Measurements from ENCODE around the gene KCTD16.

The KCTD16 gene

DNA sequence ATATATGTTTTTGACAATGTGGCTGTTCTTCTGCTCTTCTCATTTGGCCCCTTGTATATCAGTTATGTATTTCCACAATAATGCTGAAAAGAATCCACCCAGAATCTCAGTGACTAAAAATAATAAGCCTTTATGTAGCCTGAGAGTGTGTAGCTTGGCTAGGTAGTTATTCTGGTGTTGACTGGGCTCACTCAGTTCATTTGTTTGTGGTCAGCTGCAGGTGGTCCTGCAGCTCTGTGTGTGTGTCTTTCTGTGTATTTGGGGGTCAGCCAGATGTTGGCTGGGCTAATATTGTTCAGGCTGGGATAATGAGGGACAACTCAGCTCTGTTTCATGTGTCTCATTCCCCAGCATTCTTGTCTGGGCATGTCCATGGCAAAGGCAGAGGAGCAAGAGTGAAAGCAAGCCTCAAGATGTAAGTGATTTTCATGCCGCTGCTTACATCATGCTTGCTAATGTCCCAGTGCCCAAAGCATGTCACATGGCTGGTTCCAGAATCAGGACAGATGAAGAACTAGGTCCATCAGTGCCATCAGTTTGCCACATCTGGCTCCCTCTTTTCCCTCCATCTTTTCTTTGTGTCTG, 162.8 kb downstream of the KCTD16 start:
- no peak for DNase-seq (ENCODE audit: low read depth)

DNA sequence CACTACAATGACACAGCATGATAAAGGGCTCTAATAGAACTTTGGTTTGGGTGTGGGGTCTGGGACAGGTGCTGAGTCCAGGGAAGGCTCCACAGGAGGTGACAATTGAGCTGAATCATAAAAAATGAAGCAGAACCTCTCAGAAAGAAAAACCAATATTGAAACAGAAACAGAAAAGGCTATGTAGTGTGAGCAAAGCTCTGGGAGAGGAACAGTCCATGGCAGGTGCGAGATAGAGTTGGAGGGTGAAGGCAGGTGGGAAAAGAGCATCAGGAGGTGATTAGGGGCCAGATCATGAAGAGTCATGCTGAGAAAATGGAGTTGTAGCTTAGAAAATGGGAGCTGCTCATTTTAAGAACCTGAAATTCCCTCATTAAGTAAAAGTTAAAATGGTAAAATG, 164.9 kb downstream of the KCTD16 start:
- DNase-seq (ENCODE audit: low read depth): no peak

DNA sequence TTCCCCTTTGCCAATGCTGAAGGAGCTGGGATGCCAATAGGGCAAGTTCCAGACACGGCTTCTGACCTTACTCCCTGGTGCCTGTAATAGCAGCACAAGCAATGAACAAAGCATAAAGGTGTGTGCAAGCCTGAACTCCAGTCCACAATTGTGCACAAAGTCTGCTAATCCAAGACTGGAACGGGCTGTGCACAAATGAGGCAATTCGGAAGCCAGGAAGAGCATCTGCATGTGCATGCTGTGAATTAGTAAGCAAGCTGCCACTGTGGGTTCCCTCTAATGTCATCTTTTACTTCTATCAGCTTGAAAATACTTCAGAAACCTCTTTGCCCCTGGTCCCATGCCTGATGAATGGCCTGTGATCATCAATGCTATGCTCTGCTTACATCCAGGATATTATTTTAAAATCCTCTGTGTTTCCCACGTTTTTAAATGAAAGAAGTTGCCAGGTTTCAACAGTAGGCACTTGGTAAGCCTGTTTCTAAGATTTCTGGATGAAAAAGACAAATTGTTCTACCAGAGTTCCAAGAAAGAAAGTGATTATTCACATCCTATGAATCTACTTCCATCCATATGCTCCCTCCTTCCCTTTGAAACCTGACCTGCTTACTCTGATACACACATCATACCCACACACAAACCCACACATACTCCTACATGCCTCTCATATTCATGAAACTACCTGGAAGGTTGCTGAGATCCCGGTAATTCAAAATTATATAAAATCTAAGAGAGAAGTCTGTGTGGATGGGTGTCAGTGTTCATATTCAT, 165.7 kb downstream of the KCTD16 start:
- no peak for DNase-seq (ENCODE audit: low read depth)

DNA sequence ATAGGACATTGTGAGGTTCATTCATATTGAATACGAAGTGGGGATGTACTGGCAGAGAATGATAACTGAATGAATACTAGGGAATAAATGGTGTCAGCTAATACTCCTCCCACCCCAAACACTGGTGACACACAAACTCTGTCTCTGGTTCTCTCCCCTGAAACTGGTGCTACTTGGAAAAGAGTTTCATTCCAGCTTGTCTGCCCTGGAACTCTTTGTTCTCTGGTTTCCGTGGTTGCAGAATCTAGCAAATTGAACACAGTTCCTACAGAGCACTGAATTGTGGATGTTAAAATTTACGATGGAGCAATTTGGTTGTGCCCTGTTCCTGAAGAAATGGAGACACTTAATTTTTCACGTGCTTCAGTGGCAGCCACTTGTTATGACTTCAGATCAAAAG, 181.7 kb downstream of the KCTD16 start:
- no peak for DNase-seq (ENCODE audit: low read depth)

DNA sequence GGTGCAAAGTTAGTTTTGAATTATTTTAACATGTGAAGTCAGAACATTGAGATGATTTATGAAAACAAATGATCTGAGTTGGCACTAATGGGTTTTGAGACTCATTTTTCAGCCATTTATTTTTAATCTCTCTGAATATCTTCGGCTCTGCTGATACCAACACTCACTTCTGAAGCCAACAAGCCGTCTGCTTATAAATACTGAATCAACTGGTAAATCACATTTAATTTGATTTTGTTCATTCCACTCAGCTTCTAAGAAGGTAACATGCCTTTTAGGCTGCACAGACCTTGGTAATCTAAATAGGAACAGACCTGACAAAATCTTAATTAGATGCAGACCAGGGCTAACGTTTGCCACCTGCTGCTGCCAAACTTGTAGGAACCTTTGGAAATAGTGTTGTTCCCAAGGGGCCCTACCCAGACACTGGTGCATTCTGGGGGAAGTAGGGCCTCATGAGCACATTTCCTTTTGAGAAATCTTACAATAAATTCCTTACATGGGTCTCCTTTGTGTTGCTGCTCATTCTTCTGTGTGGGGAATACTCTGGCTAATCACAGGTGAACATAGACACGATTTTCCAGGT, 182.2 kb downstream of the KCTD16 start:
- DNase-seq (ENCODE audit: low read depth): no peak

DNA sequence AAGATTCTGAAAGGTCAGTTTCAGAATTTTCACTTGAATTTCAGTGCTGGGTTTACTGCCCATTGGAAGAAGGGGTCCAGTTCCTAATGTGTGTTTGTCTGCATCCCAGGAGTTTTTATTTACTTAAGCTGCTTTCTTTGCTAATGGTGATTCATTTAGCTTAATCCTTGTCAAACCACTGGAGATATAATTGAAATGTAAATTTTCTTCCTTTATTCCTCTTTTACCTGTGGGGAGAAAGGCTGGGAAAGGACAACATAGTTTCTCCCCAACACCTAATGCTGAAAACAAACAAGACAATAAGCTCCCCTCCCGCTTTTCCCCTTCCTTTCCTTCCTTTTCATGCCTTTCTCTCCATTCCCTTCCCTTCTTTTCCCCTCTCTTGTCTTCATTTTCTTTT, 185.8 kb downstream of the KCTD16 start:
- DNase-seq (ENCODE audit: low read depth): no peak

DNA sequence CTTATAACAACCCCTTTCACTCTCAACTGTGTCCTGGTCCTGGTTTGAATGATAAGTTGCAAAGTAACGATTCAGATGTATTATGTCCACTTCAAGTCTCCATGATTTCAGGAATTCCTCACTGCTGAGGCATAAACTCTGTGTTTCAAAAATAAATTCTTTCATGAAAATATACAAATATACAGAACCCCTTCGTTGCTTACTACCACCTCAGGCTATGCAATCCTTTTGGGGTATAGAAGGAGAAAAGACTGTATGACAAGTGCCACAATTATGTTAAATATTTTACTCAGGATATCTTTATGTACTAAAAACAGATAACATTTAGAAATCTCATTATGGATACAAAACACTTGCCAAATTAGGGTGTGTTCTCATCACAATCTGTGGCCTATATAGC, 190.7 kb downstream of the KCTD16 start:
- DNase-seq (ENCODE audit: low read depth): no peak

DNA sequence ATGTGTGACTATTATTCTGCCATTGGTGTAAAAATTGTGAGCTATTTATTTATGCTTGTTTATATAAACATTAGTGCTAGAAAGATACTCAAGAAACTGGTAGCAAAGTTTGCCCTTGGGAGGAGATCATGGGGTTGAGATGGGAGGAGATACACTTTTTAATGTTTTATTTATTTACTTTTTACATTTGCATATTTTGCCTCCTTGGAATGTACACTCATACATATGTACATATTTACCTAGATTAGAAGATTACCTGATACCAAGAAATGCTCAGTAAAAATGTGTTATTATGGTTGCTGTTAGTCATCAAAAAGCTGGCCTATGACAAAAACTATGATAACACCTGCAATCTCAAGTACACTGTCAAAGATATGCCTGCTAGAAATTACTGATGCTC, 195.2 kb downstream of the KCTD16 start:
- no peak for DNase-seq (ENCODE audit: low read depth)

DNA sequence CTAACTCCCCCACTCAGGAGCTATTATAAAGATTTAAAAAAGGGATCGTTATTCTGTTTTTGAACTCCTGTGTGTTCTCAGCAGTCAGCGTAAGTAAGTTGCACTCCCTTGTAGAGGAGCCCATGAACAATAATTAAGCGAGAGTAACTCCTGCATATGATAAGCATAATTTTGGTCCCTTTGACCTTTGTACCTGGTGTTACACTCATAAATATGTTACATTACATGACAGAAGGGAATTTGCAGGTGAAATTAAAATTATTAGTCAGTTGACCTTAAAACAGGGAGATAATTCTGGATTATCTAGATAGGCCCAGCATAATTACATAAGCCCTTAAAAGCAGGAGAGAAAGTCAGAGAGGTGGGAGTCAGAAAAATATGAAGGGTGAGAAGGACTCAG, 197.3 kb downstream of the KCTD16 start:
- no peak for DNase-seq (ENCODE audit: low read depth)

DNA sequence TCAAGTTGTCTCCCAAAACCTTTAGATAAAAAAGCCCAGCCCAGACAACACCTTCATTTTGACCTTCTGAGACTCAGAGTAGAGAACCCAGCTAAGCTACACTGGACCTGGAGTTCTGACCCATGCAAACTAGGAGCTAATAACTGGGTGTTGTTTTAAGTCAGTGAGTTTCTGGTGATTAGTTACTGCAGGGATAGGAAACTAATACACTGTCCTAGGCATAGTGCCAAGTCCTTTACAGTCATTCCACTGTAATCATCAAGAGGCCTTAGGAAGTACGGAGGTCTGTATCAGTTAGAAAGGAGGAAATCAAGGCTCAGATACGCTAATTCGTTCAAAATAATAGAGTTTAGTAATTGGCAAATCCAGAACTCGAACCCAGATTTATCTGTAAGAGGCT, 197.9 kb downstream of the KCTD16 start:
- DNase-seq (ENCODE audit: low read depth): no peak

DNA sequence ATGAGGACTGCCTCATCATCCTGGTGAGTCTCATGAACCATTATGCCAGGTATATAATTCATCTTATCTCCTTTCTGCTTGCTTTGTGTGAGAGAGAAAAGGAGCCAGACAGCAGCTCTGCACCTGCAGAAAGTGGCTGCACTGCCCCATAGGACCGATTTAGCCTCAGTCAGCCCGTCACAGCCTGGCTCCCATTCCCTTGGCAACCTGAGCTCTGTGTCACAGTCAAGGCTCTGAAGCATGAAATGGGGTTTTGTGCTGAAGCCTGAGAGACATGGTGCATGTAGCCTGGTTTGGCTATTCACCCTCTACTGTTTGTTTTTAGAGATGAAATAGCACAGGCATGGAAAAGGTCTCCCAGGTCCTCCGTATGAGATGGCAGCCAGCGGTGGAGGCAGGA, 198.3 kb downstream of the KCTD16 start:
- no peak for DNase-seq (ENCODE audit: low read depth)

DNA sequence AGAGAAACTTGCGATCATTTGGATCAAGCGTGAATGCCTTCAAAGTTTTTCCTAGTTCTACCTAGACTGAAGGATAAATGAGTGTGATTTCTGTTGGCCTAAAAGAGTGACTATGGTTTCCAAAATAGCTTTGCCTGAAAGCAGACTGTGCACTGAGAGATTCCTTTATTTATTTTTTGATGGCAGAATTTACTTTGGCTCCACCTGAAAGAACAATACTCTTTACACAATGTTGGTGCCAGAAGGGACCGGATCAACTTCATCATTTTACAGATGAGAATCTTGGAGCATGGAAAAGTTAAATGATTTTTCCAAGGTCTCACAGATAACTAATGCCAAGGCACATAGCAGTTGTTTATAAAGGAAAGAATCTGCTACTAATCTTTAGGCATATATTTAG, 199.6 kb downstream of the KCTD16 start:
- DNase-seq (ENCODE audit: low read depth): no peak

DNA sequence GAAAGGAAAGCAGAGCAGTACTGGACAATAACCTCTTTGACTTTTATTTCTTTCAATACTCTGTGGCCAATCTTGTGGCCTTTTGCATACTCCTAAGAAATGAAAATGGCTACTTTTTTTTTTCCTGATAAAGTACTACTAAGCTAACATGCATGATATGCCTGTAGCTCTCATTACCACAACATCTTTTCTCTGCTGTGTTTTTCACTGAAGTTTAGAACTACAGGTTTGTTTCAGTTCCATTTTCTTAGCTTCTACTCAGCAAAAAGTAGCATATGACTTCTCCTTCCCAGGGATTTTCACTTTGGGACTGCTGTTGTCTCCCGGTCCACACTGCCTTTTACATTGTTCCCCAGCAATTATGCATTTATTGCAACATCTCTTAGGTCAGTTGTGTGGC, 204.0 kb downstream of the KCTD16 start:
- no peak for DNase-seq (ENCODE audit: low read depth)

DNA sequence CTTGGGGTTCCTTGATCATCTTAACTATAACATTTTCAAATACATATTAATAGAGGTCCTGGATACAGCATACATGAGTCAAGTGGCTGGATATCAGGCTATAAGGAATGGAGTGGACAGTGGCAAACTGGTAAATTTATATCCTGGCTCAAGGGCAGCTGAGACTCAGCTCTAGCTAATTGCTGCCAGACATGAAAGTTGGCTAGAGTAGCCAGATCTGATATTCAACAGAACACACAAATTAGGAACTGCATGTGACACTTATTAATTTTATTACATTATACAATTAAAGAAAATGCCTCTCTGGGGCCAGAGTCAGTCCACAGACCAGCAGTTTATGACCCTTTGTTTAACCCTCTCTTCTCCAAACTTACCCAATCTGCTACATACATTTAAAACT, 206.5 kb downstream of the KCTD16 start:
- DNase-seq (ENCODE audit: low read depth): no peak

DNA sequence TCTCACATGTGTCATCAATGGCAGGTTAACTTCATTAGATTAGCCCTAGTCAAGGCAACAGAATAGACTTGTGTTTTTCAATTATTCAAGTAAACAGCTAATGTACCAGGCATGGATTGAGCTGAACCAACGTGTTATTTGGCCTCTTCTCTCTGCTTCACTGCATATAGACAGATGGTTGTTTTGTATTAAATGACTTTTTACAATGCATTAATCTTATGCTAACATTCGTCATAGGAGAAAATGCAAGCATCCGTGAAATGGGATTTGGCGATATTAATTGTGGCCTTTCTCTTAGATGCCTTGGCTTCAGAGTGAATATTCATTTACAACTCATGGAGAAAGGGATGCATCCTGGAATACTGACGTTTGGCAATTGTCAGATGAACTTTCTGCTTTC, 208.0 kb downstream of the KCTD16 start:
- DNase-seq (ENCODE audit: low read depth): no peak

DNA sequence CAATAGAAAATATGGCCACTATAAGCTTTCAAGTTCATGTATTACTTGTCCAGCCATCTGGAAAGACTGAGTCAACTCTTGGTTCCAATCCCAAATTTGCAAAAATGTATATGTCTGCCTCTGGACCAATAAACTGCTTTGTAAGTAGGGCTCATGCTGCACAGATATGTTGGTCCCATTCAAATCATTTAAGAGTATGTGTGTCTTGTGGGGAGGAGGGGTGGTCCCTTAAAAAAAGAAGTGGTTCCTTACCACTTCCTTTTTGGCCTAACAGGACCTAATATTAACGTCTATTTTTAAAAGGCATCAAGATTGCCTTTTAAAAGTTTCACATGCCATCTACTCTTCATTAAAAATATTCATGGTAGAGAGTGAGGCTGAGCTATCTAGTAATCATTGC, 214.9 kb downstream of the KCTD16 start:
- DNase-seq (ENCODE audit: low read depth): no peak

DNA sequence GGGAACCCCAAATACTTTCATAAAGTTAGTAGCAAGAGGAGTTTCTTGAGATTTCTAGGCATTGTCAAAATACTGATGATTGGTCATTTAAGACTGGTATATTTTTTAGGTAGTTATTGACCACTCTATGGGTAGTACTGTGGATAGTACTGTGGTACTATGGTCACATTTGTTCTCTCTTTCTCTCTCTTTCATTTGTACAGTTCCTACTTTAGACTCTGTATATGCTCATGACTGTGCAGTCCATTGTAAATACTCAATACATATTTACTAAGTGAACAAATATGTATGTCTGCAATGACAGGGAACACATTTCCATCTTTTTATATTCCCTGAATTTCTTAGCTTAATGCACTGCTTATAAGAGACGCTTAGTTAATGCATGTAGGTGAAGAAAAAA, 215.6 kb downstream of the KCTD16 start:
- DNase-seq (ENCODE audit: low read depth): no peak

DNA sequence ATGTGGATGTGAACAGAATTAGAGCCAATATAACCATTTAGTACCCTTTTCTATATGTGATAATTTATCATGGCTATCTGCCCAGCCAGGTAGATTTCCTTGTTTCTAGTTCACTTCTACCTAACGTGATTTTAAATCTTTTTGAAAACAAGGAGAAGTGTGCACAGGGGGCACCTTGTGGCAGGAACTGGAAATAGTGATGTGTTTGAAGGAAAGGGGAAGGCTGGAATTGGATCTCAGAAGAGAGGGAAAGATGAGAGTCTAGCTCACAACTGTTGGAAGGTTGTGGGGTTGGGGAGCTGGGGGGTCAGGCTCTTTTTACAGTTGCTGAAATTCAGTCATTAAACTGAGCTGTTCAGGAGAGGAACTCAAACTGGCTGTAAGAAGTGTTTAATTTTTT, 219.5 kb downstream of the KCTD16 start:
- DNase-seq (ENCODE audit: low read depth): no peak

DNA sequence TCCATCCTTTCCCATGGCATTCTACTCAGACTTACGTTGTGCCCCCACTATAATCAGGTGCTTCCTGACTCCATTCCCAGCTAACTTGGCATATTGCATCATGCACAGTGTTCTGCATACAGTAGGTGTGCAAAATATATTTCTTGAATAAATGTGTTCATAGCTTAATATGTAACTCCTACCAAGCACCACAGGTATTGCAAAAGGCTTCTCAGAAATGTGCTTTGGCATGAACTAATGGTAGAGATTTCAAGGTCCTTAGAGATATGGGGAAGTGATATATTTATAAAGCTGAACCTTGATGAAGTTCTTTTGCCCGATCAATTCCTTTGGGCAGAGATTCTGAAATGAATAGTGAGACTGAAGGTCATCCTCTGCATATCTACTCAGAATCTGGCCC, 220.4 kb downstream of the KCTD16 start:
- no peak for DNase-seq (ENCODE audit: low read depth)

DNA sequence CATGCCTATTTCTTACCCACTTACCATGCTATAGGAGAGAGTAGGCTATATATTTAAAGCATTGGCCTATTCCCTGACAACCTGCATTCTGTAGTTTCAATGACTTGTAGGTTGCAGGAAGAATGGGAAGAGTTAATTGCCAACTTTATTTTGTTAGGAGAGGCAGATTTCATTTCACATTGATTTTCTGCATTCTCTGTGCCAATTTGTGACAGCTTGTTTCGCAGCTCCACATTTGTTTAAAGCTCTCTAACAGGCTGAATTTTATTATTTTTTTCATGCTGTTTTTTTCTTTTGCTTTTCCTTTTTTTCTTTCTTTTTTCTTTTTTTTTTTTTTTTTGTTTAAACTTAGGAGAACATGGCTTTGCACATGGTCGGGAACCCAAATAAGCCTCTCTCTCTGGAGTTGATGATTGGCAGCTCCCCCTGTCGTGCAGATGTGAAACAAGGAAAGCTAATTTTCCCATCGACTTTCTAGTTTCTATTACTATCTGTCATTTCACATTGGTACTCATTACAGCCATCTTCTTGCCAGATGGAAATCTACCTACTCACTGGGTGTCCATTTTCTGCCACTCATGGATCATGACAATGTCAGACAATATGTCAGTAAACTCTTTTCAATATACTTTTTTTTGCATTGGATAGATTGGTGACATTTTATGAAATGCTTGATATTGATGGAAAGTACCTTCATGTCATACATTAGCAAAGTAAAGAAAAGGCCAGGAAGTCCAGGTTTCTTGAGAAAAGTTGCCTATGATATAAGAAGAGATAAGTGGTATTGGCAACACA, 223.2 kb downstream of the KCTD16 start:
- no peak for DNase-seq (ENCODE audit: low read depth)

DNA sequence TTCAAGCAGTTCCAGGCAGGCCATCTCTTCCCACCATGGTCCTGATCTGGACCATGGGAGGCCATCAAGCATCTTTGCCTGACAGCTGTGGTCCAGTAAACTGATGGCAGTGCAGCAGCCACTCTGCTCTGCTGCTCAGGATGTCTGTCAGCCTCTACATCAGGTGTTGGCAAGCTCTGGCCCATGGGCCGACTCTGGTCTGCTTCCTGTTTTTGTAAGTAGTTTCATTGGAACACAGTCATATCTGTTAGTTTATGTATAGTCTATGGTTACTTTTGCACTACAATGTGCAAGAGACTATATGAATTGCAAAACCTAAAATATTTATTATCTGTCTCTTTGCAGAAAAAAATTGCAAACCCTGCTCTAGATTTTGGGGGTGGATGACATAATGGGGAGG, 225.0 kb downstream of the KCTD16 start:
- DNase-seq (ENCODE audit: low read depth): no peak

DNA sequence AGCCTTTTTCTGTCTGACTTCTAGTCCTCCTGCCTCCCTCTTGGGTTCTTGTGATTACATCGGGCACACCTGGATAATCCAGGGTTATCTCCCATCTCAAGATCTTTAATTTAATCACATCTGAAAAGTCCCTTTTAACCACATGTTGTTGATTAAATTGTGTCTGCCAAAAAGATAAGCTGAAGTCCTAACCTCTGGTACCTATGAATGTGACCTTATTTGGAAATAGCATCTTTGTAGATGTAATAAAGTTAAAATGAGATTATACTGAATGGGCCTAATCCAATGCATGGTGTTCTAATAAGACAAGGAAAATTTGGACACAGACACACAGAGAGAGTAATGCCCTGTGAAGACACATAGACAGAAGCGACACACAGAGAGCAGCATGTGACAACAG, 232.4 kb downstream of the KCTD16 start:
- no peak for DNase-seq (ENCODE audit: low read depth)

DNA sequence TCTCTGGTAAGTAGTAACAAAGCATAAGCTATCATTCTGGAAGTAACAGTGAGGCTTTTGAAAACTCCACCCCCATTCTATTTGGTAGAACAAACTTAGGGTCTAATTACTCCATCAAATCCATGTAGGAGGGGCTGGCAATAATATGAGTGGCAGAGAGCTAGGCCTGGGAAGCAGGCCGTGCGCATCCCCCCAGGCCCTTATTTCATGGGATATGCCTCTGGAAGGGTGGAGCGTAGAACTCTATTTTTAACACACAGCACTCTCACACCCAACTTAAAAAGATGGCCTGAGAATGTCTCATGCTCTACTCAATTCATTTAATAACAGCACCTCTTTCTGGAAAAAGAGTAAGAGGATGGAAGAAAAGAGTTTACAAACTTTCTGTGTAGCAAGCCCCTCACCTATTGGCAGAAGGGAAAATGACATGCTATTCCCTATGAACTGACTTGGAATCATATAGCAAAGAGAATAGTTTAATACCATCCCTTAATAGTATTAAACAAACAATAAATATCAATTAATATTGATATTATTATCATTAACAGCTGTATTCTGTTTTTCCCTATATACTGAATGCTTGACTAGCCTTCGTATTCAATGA, 233.2 kb downstream of the KCTD16 start:
- no peak for DNase-seq (ENCODE audit: low read depth)
